GM12801 (cell line): ENCODE measurements around the gene GAS5.

Experiments used
- CTCF ChIP-seq: IDR thresholded peaks from one replicate; pipeline ENCODE4 v1.5.1; 2011; ENCODE audit warnings: control low read depth; ENCODE audit not compliant: insufficient read length; ENCODE audit errors: extremely low read depth

GAS5 gene

GRCh38 chr1:173853074-173853473, 14.7 kb downstream of the GAS5 start:
- no peak for TF ChIP-seq CTCF

- TF ChIP-seq CTCF: no peak
Observed at GRCh38 chr1:173852105-173852504, 15.7 kb downstream of the GAS5 start.

GRCh38 chr1:173832748-173833147, 35.0 kb downstream of the GAS5 start:
- no peak for TF ChIP-seq CTCF

GRCh38 chr1:173827611-173828010, 40.2 kb downstream of the GAS5 start:
- TF ChIP-seq CTCF: no peak

- no peak for TF ChIP-seq CTCF
Observed at GRCh38 chr1:173824315-173825081, 43.3 kb downstream of the GAS5 start, which contains the start of the genes CENPL and DARS2. Gene CENPL, minus strand, starts transcription at chr1:173824883. Its CDS starts 13,584 bp downstream, at chr1:173811299. Gene DARS2, plus strand, starts transcription at chr1:173824673. Its CDS starts 557 bp downstream, at chr1:173825230.

- TF ChIP-seq CTCF: no peak
Observed at GRCh38 chr1:173823781-173824314, 43.9 kb downstream of the GAS5 start.

GRCh38 chr1:173821680-173822079, 46.1 kb downstream of the GAS5 start:
- TF ChIP-seq CTCF: no peak
